GM19351 (cell line): ENCODE measurements around the gene MKI67.

Source experiments
- ATAC-seq: cut with Tn5 transposase; IDR thresholded peaks from one replicate; pipeline ENCODE4 v1.9.1; 2021; ENCODE audit warnings: mild to moderate bottlenecking, moderate library complexity; ENCODE audit not compliant: unreplicated experiment

The MKI67 gene

DNA sequence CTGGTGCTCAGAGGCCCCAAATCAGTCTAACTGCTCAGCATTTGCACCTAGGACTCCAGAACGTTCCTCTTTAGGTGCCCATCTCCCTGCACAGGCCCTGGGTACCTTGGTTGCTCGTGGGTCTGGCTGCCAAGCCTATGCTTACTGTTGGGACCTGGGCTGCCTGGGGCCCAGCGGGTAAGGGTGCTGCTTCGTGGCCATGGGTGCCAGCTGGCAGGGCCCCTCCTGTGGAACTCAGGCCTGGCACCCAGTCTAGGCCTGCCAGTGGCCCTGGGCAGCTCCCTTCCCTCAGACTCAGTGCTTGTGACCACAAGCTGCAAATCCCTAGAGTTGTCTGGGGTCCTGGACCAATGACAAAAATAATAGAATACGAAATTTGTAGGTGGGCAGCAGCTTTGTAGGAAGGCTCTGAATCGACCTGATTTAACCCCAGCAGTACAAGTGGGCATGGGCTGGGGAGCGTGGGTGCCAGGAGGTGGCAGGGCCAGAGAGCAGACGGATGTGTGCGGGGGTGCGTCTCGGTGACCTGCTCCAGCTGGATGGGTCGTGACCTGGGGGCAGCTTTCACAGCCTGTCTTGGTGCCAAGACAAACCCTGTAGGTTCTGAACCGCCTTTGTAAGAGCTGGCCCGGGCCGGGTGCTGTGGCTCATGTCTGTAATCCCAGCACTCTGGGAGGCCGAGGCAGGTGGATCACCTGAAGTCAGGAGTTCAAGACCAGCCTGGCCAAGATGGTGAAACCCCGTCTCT, 69.7 kb downstream of the MKI67 start:
- no peak for ATAC-seq

- no peak for ATAC-seq
These were observed 71.0 kb downstream of the MKI67 start for GRCh38 chr10:128055061-128055868.

DNA sequence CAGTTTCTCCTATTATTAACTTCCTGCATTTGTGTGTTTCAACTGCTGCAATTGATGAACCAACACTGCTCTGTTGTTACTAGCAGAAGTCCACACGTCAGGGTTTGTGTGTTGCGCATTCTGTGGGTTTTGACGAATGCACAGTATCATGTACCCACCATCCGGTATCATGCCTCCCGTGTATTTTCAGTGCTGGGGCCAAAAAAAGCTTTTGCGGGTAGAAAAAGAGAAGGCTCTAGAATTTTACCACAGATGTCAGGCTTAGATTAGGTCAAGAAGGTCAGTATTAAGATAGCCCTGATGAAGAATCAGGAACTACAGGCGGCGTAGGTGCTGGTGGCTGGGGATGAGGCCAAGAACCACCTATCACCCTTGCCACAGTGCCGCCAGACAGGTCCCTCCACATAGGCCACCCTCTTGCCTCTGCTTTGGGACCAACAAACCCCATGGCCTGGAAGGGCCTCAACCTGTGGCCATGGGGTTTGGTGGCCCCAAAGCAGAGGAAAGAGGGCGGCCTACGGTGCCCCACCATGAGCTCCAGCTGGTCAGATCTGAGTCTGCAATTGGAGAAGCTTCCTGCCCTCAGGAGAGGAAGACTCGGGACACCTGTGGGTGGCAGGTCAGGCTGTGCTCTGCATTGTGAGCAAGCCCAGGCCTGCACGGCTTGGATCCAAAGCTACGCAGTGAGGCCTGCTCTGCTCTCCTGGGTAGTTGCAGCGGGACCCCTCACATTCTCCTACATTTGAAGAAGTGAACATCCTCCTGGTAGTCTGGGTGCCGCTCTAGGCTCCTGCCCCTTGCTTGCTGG, 71.9 kb downstream of the MKI67 start:
- no peak for ATAC-seq

DNA sequence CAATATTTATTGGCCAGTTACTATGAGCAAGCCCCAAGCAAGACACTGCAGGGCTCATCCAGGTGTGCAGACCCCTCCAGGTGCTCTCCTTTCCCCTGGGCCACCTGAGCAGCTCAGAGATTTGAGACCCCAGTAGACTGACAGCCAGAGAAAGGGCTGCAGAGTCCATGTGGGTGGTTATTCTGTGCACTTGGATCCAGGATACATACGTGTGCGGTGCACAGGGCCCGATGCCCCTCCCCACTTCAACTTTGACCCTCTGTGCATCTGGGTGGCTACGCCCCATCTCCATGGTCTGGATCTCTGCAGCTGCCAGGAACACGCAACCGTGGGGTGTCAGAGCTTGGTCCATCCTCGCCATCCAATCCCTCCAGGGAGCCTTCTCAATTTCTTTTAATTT, 72.9 kb downstream of the MKI67 start:
- no peak for ATAC-seq

GRCh38 chr10:128052696-128053095, 73.5 kb downstream of the MKI67 start:
- ATAC-seq: no peak

- no peak for ATAC-seq
These were observed 74.7 kb downstream of the MKI67 start for GRCh38 chr10:128051548-128051947.

- ATAC-seq: no peak
These were observed 75.3 kb downstream of the MKI67 start for GRCh38 chr10:128050936-128051335.

DNA sequence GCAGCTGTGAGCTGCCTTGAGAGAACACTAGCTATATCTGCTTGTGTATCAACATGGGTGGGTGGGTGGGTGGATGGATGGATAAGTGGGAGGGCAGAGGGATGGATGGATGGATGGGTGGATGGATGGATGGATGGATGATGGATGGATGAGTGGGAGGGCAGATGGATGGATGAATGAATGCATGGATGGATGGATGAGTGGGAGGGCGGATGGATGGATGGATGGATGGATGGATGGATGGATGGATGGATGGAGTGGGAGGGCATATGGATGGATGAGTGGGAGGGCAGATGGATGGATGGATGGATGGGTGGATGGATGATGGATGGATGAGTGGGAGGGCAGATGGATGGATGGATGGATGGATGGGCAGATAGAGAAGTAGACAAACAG, 76.1 kb downstream of the MKI67 start:
- no peak for ATAC-seq

DNA sequence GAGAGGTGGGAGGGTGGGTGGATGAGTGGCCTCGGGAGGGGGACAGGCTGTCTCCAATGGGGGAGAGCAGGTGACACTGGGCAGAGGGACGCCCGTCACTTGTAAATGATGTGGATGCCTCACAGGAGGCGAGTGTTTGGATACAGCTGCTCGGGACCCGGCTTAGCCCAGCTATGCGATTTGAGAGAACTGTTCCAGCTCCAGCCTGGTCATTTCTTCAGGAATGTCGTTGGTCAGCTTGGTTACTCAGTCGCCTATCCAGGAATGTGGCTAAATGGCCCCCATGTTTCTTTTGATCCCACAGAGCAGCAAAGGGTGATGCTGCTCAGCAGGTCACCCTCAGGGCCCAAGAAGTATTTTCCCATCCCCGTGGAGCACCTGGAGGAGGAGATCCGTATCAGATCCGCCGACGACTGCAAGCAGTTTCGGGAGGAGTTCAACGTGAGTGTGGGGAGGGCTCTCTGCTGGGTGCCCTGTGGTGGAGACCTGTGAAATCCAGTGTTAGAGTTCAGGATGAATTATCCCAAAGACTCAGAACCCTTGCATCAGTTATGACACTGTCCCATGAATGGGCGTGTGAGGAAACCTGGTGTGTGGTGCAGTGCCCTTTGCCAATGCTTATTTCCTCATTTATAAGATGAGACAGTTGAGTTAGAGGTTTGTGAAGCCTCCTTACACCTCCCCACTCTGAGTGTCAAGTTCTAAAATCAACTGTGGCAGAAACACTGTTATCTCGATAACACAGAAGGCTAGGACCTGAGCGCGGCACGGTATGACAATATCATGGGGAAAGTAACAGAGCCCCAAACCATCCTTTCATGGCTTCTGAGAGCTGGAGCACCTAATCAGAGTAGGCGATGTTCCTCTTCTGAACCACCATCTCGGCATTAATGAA, 76.8 kb downstream of the MKI67 start:
- ATAC-seq: no peak

GRCh38 chr10:128048819-128049210, 77.4 kb downstream of the MKI67 start:
- ATAC-seq: peak; percentile 1

DNA sequence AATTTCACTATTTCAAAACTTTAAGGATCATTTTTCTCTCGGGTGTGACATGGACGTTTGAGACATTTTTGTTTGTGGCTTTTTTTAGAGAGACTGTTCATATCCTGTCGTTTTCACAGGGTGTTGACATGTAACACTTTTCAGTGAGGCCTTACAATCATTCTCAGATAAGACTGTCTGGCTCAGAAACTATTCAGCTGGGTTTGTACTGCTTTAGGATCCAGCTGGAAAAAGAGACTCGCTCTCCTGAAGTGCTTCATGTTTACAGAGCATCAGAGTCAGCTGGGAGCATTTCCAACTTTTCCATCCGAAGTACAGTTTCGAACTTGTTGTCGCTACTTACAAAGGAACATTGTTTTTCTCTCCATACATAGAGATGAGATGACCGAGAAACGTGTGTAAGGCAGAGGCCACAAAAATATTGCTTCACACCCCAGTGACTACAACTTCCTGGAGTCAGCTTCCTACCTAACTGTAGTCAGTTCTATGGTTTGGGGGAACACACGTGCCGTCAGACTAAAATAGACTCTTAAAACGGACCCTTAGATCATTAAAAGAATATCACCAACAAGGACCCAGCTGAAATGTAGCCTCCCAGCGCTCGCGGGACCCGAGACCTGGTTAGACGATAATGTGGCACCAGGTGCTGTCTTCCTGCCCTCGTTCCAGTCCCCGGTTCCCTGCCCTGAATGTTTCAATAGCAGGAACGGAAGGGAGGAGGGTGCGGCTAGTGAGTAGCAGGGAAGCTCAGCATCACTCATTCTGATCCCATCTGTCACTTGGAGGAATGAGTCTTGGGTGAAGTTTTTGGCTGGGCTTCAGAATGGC, 78.0 kb downstream of the MKI67 start:
- ATAC-seq: peak; percentile 33

- ATAC-seq: peak; percentile 95
These were observed 78.9 kb downstream of the MKI67 start for GRCh38 chr10:128047351-128047750.

GRCh38 chr10:128046953-128047290, 79.3 kb downstream of the MKI67 start:
- peak; percentile 1 for ATAC-seq
